IPS-11a (cell line): Measurements from ENCODE around the gene EPX.
"Not testable (repeated sequence)": the region's sequence is repeated elsewhere in the genome, so short reads cannot be mapped to it uniquely, and the experiment has no call there.

Source experiments
- H3K4me3 ChIP-seq: one replicate; pipeline ENCODE4 v1.5.1; 2013; ENCODE audit warnings: low read depth, low read length, control low read depth

EPX gene, protein sequence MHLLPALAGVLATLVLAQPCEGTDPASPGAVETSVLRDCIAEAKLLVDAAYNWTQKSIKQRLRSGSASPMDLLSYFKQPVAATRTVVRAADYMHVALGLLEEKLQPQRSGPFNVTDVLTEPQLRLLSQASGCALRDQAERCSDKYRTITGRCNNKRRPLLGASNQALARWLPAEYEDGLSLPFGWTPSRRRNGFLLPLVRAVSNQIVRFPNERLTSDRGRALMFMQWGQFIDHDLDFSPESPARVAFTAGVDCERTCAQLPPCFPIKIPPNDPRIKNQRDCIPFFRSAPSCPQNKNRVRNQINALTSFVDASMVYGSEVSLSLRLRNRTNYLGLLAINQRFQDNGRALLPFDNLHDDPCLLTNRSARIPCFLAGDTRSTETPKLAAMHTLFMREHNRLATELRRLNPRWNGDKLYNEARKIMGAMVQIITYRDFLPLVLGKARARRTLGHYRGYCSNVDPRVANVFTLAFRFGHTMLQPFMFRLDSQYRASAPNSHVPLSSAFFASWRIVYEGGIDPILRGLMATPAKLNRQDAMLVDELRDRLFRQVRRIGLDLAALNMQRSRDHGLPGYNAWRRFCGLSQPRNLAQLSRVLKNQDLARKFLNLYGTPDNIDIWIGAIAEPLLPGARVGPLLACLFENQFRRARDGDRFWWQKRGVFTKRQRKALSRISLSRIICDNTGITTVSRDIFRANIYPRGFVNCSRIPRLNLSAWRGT

DNA sequence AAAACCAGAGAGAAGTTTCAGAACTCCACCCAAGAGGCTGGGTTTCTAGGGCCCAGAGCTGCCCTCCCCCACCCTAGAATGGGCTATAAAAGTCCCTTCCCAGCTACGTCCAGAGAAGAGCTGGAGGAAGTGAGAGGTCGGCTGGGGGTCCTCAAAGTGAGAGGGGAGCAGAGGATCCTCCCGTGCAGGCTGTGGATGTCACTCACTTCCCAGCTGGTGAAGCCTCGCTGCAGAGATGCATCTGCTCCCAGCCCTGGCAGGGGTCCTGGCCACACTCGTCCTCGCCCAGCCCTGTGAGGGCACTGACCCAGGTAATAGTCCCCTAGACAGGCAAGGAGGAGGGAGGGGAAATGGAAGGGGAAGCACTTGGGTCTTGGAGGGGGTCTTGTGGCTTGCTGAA, at the start of gene EPX:
TSS of gene EPX (plus strand) at position 115 of the 400 bp plus-strand sequence. CDS start at position 236, 121 bp downstream.
- H3K4me3 ChIP-seq: no peak within 1 kb of the TSS

DNA sequence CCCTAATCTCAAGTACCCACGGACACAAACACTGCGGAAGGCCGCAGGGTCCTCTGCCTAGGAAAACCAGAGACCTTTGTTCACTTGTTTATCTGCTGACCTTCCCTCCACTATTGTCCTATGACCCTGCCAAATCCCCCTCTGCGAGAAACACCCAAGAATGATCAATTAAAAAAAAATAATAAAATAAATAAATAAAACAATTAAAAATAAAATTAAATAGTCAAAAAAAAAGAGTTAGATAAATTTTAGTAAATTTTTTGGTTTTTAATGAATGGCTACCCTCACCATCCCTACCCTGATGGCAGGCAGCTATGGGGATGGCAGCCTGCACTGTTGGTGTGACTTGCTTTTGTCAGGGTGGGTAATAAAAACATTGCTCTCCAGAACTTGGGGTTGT, 49.2 kb upstream of the EPX start:
- not testable (repeated sequence) for H3K4me3 ChIP-seq

DNA sequence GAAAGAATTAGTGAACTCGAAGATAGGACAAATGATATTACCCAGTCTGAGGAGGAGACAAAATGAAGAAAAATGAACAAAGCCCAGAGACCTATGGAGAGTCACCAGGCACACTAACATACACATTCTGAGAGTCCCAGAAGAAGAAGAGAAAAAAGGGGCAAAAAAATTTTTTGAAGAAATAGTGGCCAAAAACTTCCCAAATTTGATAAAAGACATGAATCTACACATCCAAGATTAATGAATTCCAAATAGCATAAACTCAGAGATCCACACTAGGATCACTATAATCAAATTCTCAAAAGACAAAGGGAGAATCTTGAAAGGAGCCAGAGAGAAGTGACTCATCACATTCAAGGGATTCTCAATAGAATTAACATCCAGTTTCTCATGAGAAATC, 47.7 kb upstream of the EPX start:
- H3K4me3 ChIP-seq: no peak overlapping the region

DNA sequence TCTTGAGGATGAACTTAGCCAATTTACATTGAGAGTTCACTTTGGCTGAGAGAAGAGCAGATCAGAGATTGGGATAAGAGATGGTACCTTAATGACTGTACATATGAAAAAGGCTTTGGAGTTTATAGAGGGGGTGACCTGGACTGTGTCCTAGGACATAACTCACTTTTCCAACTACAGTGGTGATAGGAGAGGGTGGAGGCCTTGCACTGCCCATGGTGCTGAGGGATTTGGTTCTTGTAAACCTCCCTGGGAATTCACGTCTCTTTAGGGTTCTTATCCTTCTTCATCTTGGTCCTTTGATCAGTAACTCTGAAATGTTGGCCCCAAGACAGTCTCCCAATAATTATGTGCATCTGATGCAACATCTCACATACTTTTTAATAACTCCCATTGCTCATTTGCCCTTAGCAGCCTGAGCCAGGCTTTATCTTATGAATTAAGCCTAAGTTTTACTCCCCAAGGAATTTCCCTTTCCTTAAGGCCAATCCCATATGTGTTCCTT, 44.5 kb upstream of the EPX start, which contains the start of gene OR4D1:
TSS of gene OR4D1 (plus strand) at position 455 of the 505 bp plus-strand sequence. CDS start 6,770 bp downstream, outside the sequence.
- H3K4me3 ChIP-seq: no peak within 1 kb of the TSS

DNA sequence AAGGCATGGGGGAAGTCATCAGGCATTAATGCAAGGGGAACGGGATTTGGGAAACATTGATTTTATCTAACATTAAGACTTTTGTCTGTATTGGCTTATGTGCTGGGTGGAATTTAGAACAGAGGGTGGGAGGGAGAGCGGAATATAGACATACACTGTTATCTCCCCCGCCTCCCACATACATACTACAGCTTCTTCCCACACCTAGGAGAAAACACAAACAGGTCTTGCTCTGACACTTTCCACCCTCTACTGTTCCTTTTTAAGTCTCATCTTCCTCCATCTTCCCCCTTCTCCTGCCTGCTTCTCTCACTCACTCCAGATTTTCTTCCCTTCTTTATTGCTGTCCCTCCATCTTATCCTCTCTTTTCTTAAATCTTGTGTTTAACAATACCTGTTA, 43.9 kb upstream of the EPX start:
- no peak overlapping the region for H3K4me3 ChIP-seq

DNA sequence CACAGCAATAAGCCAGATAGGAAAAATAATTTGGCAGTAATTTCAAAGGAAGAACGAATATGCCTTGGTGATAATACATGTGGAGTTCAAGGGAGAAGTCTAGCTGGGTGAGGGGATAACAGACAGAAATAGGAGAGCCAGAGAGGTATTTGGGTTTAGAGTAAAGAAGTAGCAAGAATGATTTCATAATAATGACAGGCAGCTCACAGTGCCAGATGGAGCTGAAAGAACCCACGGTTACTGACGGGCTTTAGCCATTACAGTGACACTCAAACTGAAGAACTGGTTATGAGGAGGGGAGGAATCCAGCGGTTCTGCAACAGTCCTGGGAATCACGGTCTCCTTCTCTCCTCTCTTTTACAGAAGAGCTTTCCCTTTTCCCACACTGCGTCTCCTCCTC, 42.1 kb upstream of the EPX start:
- no peak overlapping the region for H3K4me3 ChIP-seq

DNA sequence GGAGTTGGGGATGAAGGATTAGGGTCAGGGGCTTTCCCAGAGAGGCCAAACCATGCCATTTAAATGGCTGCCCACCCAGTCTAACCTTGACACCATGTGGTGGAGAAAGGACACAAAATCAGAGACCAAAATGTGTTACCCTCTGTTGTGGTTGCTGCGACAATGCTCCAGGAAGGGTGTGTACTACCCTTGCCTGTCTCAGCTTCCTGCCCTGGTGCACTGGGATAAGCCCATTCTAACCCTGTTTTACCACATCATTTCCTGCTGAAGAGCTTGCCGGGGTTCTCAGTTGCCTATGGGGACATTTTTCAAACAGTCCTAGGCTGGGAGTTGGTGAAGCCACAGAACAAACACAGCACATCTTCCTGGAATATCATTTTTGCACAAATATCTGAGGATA, 39.5 kb upstream of the EPX start:
- no peak overlapping the region for H3K4me3 ChIP-seq

DNA sequence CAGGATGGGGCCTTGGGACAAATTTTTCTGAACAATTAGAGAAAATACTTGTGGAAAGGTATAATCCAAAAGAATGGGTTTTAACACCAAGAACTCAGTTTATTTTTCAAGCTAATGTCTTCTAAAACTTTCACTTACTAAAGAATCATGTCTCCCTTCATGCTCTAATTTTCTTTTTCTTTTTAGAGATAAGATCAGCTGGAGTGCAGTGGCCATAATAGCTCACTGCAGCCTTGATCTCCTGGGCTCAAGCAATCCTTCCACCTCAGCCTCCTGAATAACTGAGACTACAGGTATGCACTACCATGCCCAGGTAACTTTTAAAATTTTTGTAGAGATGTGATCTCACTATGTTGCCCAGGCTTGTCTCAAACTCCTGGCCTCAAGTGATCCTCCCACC, 38.9 kb upstream of the EPX start:
- H3K4me3 ChIP-seq: no peak overlapping the region

DNA sequence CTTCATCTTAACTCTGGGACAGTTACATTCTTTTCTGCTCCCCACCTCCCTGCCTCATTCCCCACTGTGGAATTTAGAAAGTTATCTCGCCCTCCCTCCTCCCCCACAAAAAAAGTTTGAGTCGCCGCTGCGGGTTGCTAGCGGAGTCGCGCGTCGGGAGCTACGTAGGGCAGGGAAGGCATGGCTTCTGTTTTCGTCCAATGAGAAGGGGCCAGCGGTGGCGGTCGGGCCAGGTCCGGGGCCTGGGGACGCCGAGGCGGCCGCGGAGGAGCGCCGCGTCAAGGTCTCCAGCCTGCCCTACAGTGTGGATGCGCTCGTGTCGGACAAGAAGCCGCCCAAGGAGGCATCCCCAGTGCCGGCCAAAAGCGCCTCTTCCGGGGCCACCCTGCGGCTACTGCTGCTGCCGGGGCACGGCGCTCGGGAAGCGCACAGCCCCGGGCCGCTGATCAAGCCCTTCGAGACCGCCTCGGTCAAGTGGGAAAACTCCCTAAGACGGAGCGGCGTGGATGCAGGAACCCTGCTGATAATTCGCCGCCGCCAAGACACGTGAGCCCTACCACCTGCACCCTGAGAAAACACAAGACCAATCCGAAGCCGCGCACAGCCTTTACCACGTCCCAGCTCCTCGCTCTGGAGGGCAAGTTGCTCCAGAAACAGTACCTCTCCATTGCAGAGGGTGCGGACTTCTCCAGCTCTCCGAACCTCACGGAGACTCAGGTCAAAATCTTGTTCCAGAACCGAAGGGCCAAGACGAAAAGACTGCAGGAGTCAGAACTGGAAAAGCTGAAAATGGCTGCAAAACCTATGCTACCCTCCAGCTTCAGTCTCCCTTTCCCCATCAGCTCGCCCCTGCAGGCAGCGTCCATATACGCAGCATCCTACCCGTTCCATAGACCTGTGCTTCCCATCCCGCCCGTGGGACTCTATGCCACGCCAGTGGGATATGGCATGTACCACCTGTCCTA, 35.4 kb upstream of the EPX start:
- peak overlapping the region; percentile 58 for H3K4me3 ChIP-seq

DNA sequence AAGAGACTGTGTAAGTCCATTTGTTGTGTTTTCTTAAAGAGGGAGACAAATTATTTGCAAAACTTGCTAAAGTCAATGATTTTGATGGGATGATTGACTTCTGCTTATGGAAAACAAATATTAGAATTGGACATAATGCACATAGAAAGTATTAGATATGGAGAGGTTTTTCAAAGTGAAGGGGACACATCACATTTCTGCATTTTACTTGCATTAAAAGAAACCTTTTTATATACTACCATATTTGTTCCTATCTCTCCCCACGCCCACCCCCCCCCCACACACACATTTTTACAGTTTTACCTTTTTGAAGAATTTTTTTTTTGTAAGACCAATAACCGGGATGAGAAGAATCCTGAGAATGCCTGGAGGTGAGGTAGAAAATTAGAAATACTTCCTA, 34.3 kb upstream of the EPX start:
- no peak overlapping the region for H3K4me3 ChIP-seq

DNA sequence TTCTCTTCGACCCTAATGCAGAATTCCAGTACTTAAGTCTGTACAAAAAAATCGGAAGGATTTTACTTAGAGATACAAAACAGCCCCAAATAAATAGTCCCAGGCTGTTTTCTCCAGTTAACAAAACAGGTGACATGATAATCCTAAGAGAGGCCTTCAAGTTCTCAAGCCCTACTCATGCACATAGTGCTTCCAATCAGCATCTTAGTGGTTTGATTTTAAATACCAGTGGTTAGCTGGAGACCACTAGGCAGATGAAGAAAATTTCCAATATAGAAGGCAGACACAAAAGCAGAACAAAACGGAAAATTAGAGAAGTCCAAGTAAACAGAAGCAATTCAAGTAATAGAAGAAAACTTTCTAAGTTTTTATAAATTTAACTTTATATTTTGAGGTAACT, 31.0 kb upstream of the EPX start:
- no peak overlapping the region for H3K4me3 ChIP-seq

DNA sequence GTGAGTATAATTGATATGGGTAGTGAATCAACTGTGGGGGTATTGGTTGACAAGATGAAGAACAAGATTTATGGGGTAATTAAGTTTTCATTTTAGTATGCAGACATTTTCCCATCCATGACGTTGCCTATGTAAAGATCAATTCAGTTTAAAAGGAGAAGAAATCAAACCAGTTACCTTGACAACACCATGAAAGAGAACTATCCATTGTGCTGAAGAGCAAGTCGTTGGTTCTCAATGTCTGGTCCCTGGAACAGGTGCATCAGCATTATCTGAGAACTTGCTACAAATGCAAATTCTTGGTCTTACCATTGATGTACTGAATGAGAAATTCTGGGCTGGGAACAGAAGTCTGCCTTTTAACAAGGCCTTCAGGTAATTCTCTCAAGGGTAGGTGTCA, 26.5 kb upstream of the EPX start:
- no peak overlapping the region for H3K4me3 ChIP-seq

DNA sequence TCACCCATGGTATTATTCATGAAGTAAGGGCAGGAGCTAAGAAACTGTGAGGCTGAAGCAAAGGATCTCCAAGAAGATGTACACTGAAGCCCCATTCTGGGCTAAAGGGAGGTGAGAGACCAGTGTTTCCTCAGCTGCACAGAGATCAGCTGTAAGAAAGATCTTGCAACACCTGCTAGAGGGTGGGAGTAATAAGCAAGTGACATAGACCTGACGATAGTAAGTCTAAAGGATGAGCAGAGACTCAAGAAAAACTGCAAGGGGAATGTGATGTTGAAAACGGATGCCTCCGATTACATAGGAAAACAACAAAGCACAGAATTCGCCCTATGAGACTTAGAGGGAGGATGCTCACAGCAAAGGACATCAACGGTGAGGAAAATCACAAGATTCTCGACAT, 25.8 kb upstream of the EPX start, which contains the start of gene OR4D2:
TSS of gene OR4D2 (plus strand) at position 301 of the 400 bp plus-strand sequence. CDS start 2,674 bp downstream, outside the sequence.
- H3K4me3 ChIP-seq: no peak within 1 kb of the TSS

DNA sequence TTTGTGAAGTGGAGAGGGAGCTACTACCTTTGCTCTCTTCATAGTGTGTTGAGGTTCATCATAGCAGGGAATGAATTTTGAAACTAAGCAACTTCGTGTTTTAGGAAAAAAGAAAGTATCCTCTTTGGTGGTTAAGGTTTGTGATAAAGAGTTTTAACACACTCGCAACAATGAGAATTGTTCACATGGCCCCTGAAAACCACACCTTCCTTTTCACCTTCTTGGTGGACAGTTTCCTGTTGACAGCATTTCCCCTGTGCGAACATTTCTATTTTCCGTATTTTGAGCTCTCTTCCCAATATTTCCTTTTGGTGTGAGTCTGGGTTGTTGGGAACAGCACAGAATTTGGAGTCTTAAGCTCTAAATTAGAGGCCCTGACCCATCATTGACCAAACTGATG, 21.9 kb upstream of the EPX start:
- H3K4me3 ChIP-seq: no peak overlapping the region

DNA sequence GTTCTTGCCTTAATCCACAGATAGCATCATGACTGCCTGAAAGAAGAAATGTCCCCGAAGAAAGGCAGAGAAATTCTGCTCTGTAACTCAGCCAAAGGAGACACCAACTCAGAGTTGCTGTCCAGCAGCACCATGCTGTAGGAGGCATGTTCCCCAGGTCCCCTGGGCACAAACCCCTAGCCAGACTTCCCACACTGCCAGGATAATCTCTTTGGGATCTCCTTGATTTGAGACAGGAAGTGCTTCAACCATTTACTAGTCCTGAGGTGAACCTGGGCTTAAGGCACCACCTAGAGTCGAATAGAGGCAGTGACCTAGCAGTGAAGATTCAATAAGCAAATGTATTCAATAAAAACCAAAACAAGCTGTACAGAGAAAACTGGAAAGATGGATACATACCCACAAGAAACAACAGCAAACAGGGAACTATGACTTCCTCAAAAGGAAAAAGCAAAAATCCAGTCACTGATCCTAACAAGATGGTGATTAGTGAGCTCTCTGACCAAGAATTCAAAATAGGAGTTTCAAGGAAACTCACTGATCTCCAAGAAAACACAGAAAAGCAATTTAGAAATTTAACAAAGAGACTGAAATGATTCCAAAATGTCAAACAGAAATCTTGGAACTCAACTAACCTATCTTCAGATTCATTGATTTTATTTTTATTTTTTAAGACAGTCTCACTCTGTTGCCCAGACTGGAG, 20.0 kb upstream of the EPX start:
- H3K4me3 ChIP-seq: no peak overlapping the region

DNA sequence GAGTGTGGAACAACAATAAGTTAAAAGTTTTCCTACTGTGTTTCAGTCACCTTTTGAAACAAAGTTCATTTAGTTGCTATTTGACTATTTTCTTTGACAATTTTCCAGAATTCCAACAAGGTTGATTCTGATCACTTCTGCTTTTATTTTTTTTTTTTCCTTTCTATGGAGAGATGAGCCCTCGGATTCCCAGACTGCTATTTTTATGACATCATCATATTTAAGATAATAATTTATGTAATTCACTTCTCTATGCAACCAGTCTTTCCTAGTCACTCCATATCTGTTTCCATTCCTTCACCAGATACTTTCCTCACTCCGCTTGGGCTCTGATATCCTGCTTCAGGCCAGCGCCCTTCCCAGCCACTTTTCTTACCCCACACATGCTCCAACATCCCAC, 17.7 kb upstream of the EPX start:
- no peak overlapping the region for H3K4me3 ChIP-seq

DNA sequence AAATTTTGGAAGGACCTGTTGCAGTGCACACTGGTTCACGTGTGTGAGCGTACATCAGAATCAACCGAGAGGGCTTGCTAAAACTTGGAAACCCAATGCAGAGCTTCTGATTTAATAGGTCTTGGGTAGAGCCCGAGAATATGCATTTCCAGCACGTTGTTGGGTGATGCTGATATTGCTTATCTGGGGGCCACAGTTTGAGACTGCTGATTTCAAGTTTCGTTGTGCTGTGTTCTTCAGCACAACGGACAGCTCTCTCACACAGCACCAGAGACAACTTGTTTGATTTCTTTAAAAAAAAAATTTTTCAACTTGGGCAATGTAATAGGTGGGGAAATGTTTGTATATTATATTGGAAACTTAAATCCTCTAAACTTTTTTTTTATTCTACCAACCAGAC, 16.3 kb upstream of the EPX start:
- H3K4me3 ChIP-seq: no peak overlapping the region

DNA sequence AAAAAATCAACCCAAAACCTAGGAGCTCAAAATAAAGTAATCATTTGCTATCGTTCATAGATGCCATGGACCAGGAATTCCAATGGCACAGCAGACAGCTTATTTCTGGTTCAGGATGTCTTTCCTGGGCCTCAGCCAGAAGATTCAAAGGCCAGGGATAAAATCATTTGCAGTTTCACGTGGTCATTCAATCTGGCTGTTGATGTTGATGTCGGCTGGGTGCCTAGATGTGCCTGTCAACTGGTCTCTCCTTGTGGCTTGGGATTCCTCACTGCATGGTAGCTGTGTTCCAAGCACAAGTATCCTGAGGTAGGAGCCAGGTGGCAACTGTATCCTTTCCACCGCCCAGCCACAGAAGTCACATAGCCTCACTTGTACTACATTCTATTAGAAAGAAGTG, 10.7 kb upstream of the EPX start:
- H3K4me3 ChIP-seq: no peak overlapping the region

DNA sequence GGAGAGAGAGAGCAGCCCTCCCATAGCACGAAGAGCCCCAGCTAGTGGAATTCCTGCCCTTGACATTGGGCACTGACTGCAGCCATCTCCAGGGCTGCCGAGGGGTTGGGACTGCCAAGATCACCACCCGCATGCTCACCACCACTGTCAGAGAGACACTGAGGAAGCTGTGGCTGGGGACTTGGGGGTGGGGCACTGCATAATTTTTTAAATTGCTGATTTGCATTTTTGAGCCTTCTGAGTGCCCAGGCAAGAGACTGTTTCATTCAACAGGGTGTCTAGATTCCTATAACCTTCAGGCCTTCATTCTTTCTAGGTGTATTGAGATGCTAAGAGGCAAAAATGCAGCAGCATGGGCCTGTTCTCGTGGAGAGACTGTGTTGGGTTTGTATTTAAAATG, 9.0 kb upstream of the EPX start:
- H3K4me3 ChIP-seq: no peak overlapping the region

DNA sequence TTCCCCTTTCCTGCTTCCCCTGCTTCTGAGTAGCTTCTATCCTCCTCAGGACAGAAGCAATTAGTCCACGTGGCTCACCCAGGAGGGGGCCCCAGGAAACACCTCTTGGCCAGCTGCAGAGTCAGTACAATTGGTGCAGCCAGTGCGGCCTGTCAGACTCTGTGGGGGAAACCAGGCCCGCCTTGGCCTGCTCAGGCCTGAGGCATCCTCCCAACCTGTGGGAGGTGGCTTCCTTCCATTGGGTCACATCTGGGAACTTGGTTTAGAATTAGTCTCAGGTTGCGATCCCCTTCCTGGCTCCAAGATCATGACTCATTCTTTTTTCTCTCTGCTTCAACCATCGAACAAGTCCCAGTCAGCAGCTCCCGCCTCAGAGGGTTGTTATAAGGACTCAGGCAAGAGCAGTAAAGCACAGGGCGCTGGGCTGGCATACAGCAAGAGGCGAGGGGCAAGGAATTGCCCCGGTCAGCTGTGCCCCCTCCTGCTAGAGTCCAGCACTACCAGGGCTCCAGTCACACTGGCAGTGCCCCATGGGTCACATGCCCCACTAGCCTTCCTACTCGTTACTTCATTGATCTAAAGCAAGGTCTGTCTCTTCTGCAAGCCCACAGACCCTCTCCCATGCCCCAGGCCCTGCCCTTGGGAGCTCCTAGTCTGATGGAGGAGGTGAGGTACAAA, 8.1 kb upstream of the EPX start:
- no peak overlapping the region for H3K4me3 ChIP-seq
